ENCODE results near the gene DUOX2.
"Not testable (repeated sequence)": the region's sequence is repeated elsewhere in the genome, so short reads cannot be mapped to it uniquely, and the experiment has no call there.

The DUOX2 gene

DNA sequence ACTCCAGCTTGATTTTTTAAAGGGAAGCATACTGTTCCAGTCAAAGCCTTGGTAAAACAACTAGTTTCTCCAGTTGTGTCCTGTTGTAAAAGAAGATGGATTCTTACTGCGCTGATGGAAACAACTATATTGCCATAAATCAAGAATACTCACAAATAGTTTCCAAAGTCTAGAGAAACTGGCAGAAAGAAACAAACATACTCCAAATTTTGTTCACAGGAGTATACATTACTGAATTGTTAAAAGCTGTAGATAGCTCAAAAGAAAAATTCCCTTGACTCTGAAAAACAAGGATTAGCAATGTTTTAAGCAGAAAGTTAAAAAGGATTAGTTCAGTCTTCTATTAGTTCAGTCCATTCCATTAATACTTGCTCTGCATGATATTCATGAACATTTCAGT, 63.4 kb downstream of the DUOX2 start:
- TF ChIP-seq, protein P1, sequence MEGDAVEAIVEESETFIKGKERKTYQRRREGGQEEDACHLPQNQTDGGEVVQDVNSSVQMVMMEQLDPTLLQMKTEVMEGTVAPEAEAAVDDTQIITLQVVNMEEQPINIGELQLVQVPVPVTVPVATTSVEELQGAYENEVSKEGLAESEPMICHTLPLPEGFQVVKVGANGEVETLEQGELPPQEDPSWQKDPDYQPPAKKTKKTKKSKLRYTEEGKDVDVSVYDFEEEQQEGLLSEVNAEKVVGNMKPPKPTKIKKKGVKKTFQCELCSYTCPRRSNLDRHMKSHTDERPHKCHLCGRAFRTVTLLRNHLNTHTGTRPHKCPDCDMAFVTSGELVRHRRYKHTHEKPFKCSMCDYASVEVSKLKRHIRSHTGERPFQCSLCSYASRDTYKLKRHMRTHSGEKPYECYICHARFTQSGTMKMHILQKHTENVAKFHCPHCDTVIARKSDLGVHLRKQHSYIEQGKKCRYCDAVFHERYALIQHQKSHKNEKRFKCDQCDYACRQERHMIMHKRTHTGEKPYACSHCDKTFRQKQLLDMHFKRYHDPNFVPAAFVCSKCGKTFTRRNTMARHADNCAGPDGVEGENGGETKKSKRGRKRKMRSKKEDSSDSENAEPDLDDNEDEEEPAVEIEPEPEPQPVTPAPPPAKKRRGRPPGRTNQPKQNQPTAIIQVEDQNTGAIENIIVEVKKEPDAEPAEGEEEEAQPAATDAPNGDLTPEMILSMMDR (conservative IDR thresholded peaks at IDR 0.05), result no peak
- no peak overlapping the region for H3K27ac ChIP-seq

DNA sequence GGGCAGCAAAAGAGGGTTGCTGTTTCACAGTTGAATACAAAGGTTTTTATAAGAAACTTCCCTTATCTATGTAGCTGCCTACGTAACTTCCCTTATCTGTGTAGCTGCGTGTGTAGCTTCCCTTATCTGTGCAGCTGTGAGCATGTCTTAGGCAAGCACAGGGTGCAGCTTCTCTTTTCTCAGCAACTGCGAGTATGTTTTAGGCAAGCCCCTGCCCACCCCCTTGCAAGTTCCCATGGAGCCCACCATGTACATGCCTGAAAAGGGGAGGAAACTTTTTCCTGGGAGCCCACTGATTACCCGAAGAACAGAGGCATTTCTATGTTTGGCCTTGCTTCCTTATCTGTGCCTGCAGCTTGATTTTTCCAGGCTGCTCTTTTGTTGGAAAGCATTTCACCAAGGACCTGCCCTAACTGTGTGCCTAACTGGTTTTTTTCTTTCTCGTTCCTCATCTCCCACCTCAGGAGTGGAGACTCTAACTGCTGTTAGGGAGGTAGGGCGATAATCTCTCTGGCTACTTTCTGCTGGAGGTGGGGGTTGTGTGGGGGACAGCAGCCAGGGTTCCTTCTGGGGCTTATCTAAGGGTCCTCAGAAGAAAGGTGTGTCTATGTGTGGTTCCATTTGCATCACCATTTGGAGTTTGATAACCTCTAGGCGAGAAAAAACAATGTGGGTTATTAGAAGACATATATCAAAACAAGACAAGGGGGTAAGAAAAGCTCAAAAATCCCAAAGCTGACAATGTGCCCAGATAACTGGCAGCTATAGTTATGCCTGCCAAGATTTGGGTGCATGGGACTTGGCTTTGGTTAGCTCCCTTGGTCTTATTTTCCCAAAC, 65.0 kb downstream of the DUOX2 start:
- no peak overlapping the region for H3K27ac ChIP-seq
- TF ChIP-seq, protein P1 (conservative IDR thresholded peaks at IDR 0.05), result no peak

DNA sequence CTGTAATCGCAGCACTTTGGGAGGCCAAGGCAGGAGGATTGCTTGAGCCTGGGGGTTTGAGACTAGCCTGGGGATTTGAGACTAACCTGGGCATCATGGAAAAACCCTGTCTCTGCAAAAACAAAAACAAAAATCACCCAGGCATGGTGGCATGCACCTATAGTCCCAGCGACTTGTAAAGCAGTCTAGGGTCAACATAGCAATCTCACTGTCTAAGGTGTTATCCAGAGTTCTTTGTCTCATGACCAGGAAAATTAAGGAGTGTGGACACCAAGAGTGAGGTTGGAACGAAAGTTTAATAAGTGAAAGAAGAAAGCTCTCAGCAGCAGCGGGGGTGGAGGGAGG, 65.6 kb downstream of the DUOX2 start:
- H3K27ac ChIP-seq, result not testable (repeated sequence)

DNA sequence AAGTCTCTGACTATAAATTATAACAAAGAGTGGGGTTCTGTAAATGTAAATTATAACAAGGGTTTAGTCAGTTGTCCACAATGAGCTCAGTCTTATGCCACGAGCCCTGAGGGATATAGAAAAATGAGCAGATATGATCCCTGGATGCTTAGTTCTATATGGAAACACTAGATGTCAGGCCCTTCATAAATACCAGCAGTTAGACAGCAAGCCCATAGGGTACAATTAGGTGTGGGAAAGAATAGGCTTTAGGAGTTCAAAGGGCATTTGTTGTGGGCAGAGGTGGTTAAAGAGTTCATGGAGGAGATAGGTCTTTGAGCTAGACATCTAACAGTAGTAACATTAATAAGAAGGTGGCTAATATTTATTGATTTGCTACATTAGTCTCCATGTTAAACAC, 69.7 kb downstream of the DUOX2 start:
- not testable (repeated sequence) for H3K27ac ChIP-seq

DNA sequence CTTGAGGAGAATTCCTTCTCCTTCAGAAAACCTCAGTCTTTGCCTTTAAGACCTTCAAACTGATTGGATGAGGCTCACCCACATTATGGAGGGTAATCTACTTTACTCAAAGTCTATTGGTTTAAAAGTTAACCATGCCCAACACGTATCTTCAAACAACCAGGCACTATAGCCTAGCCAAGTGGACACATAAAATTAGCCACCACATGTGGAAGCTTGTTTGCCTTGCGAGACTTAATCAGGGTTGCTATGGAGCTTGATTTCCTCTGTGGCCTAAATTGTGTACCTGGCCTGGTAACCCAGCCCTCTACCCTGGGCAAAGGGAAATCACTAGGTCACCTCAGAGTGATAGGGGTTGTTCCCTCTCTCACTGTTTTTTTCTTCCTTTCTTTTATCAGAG, 71.1 kb downstream of the DUOX2 start:
- not testable (repeated sequence) for H3K27ac ChIP-seq
